RCC 7860 (cell line): Measurements from ENCODE around the gene CYP2A7.
"Not testable (repeated sequence)": the region's sequence is repeated elsewhere in the genome, so short reads cannot be mapped to it uniquely, and the experiment has no call there.

Experiments
- DNase-seq: peaks from one replicate; pipeline ENCODE4 v3.0.0-alpha.2; 2015; ENCODE audit warnings: low spot score
- FAIRE-seq: peaks from 2 replicates; lab custom pipeline; 2012; peaks lifted over from hg19 to GRCh38; lab: Jason Lieb, UNC

CYP2A7 gene

GRCh38 chr19:40846722-40847121 lies 35.3 kb downstream of the CYP2A7 start:
- DNase-seq: not testable (repeated sequence)

GRCh38 chr19:40843653-40844052 lies 38.4 kb downstream of the CYP2A7 start:
- FAIRE-seq, DNase-seq: not testable (repeated sequence)

More at GRCh38 chr19:40846722-40847121, 35.3 kb downstream of the CYP2A7 start:
- not testable (repeated sequence) for FAIRE-seq

- FAIRE-seq, DNase-seq: not testable (repeated sequence)
Measured at GRCh38 chr19:40842997-40843652, 38.9 kb downstream of the CYP2A7 start.

GRCh38 chr19:40842012-40842411 lies 40.0 kb downstream of the CYP2A7 start:
- not testable (repeated sequence) for DNase-seq, FAIRE-seq

- DNase-seq, FAIRE-seq: not testable (repeated sequence)
Measured at GRCh38 chr19:40838477-40838876, 43.6 kb downstream of the CYP2A7 start.

- no peak for FAIRE-seq
- DNase-seq: no peak
Measured at GRCh38 chr19:40836754-40837429, 45.1 kb downstream of the CYP2A7 start.

- FAIRE-seq, DNase-seq: not testable (repeated sequence)
Measured at GRCh38 chr19:40833728-40834533, 48.1 kb downstream of the CYP2A7 start.

GRCh38 chr19:40832431-40832790 lies 49.6 kb downstream of the CYP2A7 start:
- FAIRE-seq, DNase-seq: not testable (repeated sequence)

GRCh38 chr19:40831502-40832430 lies 50.3 kb downstream of the CYP2A7 start:
- peak; percentile 52 for DNase-seq
- no peak for FAIRE-seq

- not testable (repeated sequence) for FAIRE-seq, DNase-seq
Measured at GRCh38 chr19:40830741-40831140, 51.3 kb downstream of the CYP2A7 start.

GRCh38 chr19:40829205-40829604 lies 52.8 kb downstream of the CYP2A7 start:
- FAIRE-seq (no peak), DNase-seq (no peak)

GRCh38 chr19:40827386-40828247 lies 54.4 kb downstream of the CYP2A7 start:
- FAIRE-seq (no peak), DNase-seq (no peak)

GRCh38 chr19:40826699-40827385 lies 55.2 kb downstream of the CYP2A7 start:
- DNase-seq, FAIRE-seq: not testable (repeated sequence)

- DNase-seq, FAIRE-seq: not testable (repeated sequence)
Measured at GRCh38 chr19:40826312-40826698, 55.7 kb downstream of the CYP2A7 start.

GRCh38 chr19:40825460-40826095 lies 56.5 kb downstream of the CYP2A7 start:
- not testable (repeated sequence) for FAIRE-seq

More at GRCh38 chr19:40825460-40826095, 56.5 kb downstream of the CYP2A7 start:
- DNase-seq: not testable (repeated sequence)
